Natural killer cell (primary cell): ENCODE data around the gene MOCS3. TPM values are rescaled to one million over a fixed set of nuclear protein-coding genes. Genes with fewer than 3 reads are reported as not detected.
A peak's percentile ranks its signal among the peaks of the same experiment; 100 is the strongest.

ENCODE experiments used
- ATAC-seq, 3 donors: fragments of 150-1000 bp in 2 of 3; fragments of 200-7000 bp in 1 of 3; cut with Tn5 transposase; 1 replicate in 1 of 3; 2 replicates in 2 of 3; pipeline ENCODE4 v1.10.0; 2021; ENCODE audit warnings: mild to moderate bottlenecking in 2 of 3, moderate library complexity in 2 of 3
- DNase-seq, 2 donors: peaks; one replicate each; pipeline versions ENCODE4 v3.0.0 to v3.0.0-alpha.2; 2013 to 2021; ENCODE audit warnings: mixed read lengths in 1 of 2
- H3K27ac ChIP-seq: one replicate; pipeline ENCODE4 v1.5.1; 2013; ENCODE audit warnings: mild to moderate bottlenecking, low read length
- H3K27me3 ChIP-seq: one replicate; pipeline ENCODE4 v1.6.1; 2013; ENCODE audit warnings: low read length; ENCODE audit not compliant: control insufficient read depth, insufficient read depth
- H3K36me3 ChIP-seq: one replicate; pipeline ENCODE4 v1.6.1; 2013; ENCODE audit warnings: low read length; ENCODE audit not compliant: control insufficient read depth, insufficient read depth
- H3K4me1 ChIP-seq: one replicate; pipeline ENCODE4 v1.6.1; 2013; ENCODE audit warnings: low read length; ENCODE audit not compliant: control insufficient read depth, insufficient read depth
- H3K4me3 ChIP-seq: one replicate; pipeline ENCODE4 v1.5.1; 2013; ENCODE audit warnings: low read length
- H3K9me3 ChIP-seq: one replicate; pipeline ENCODE4 v1.6.1; 2013; ENCODE audit warnings: low read length; ENCODE audit not compliant: control insufficient read depth, insufficient read depth
- H3K27ac Mint-ChIP-seq, 2 donors: one replicate each; pipeline ENCODE4 v1.8.0; 2022; ENCODE audit warnings: mild to moderate bottlenecking in 2 of 2, mixed read lengths in 2 of 2, moderate library complexity in 1 of 2
- H3K27me3 Mint-ChIP-seq, 2 donors: one replicate each; pipeline ENCODE4 v1.8.0; 2022; ENCODE audit warnings: low read depth in 2 of 2, mixed read lengths in 2 of 2
- H3K36me3 Mint-ChIP-seq: one replicate; pipeline ENCODE4 v1.8.0; 2022; ENCODE audit warnings: mixed read lengths
- H3K4me1 Mint-ChIP-seq, 2 donors: one replicate each; pipeline ENCODE4 v1.8.0; 2022; ENCODE audit warnings: mixed read lengths in 2 of 2
- H3K4me3 Mint-ChIP-seq: one replicate; pipeline ENCODE4 v1.8.0; 2022; ENCODE audit warnings: mild to moderate bottlenecking, moderate library complexity, mixed read lengths
- H3K9me3 Mint-ChIP-seq, 2 donors: one replicate each; pipeline ENCODE4 v1.8.0; 2022; ENCODE audit warnings: mixed read lengths in 2 of 2
- CTCF ChIP-seq: fragments of 200-600 bp; IDR thresholded peaks from one replicate; pipeline ENCODE4 v1.8.0; 2022; ENCODE audit warnings: antibody characterized with exemption
- WGBS: methylation state at CpG from one replicate; pipeline ENCODE4 v1.1.7; 2013; ENCODE audit warnings: missing lambda C conversion rate; ENCODE audit not compliant: insufficient coverage; 5-methylcytosine and 5-hydroxymethylcytosine counted together
- intact Hi-C: fragments of 100-400 bp; cut with micrococcal nuclease; formaldehyde crosslinking; loops from one replicate; pipeline ENCODE4 v1.14.2; 2022
- total RNA-seq, 4 donors: library from RNA; stranded (reverse); fragments of 120-200 nt in 1 of 4; gene quantifications; one replicate each; pipeline versions ENCODE4 v1.2.3 to v1.2.4, GENCODE V29; 2013 to 2022

MOCS3 gene
- total RNA-seq, 3 donors from 2014 or later (not counting 1 experiment from before 2014, with no cell fraction given), result 2.2 to 2.5 (median 2.3) TPM

- DNase-seq, result no peak
- Histone ChIP-seq H3K36me3 (peaks cover 27% of the 10 kb centered on the region), H3K27me3 (no peaks in the 10 kb centered on the region), H3K9me3 (no peaks in the 10 kb centered on the region), H3K27ac (no peak overlapping the region), H3K4me3 (no peak overlapping the region), H3K4me1 (peaks cover 27% of the 10 kb centered on the region)
- ATAC-seq, result no peak
- H3K27ac Mint-ChIP-seq, result peak overlapping the region; percentile 90 to 98
- TF ChIP-seq CTCF, result no peak
- H3K4me1 Mint-ChIP-seq, result peaks cover 53% of the 10 kb centered on the region in 2 donors
- H3K27me3 Mint-ChIP-seq, result no peaks in the 10 kb centered on the region
- intact Hi-C loops, result no loop called here
- H3K4me3 Mint-ChIP-seq, result peak overlapping the region; percentile 95
- H3K36me3 Mint-ChIP-seq, result no peaks in the 10 kb centered on the region
- 64% methylated on average over 4 of the region's 5 CpGs for WGBS
- H3K9me3 Mint-ChIP-seq, result no peaks in the 10 kb centered on the region
Observed at GRCh38 chr20:50928469-50928868, 30.1 kb upstream of the MOCS3 start.

- ATAC-seq, result peak; percentile 62 to 86 (median 66)
- WGBS, result 10% methylated on average over 12 of the region's 13 CpGs
- peak; percentile 83 to 97 for DNase-seq
- peaks cover 24% of the 10 kb centered on the region for H3K4me1 ChIP-seq
- Mint-ChIP-seq H3K9me3 (no peaks in the 10 kb centered on the region), H3K4me1 (peaks cover 45% of the 10 kb centered on the region in 2 donors), H3K27ac (peak overlapping the region; percentile 90 to 98), H3K27me3 (no peaks in the 10 kb centered on the region), H3K4me3 (peak overlapping the region; percentile 95), H3K36me3 (no peaks in the 10 kb centered on the region)
- intact Hi-C loops, result loop anchor here (1.0 kb wide), 1 partner anchor 135 kb away; no protein-coding TSS in a partner anchor
- H3K36me3 ChIP-seq, result peaks cover 31% of the 10 kb centered on the region
- TF ChIP-seq CTCF, result peak; percentile 91
- no peaks in the 10 kb centered on the region for H3K9me3 ChIP-seq
- H3K27ac ChIP-seq, result peak overlapping the region; percentile 34
- peak overlapping the region; percentile 70 for H3K4me3 ChIP-seq
- no peaks in the 10 kb centered on the region for H3K27me3 ChIP-seq
Observed at GRCh38 chr20:50929299-50930138, 29.1 kb upstream of the MOCS3 start.

- WGBS, result under 1% methylated on average over 76 of the region's 79 CpGs
- peaks cover 24% of the 10 kb centered on the region for H3K4me1 ChIP-seq
- DNase-seq (peak in 1 of 2 donors; percentile 22), ATAC-seq (peak in 2 of 3 donors; percentile 0 to 5)
- no peak for TF ChIP-seq CTCF
- Mint-ChIP-seq H3K27me3 (no peaks in the 10 kb centered on the region), H3K36me3 (no peaks in the 10 kb centered on the region), H3K27ac (peak overlapping the region; percentile 90 to 98), H3K4me3 (peak overlapping the region; percentile 95), H3K4me1 (peaks cover 38 to 39% of the 10 kb centered on the region in 2 donors), H3K9me3 (no peaks in the 10 kb centered on the region)
- H3K27me3 ChIP-seq, result no peaks in the 10 kb centered on the region
- H3K4me3 ChIP-seq, result peak overlapping the region; percentile 70
- intact Hi-C loops, result no loop called here
- H3K9me3 ChIP-seq, result no peaks in the 10 kb centered on the region
- H3K36me3 ChIP-seq, result peaks cover 36% of the 10 kb centered on the region
- H3K27ac ChIP-seq, result peak overlapping the region; percentile 100
Observed at GRCh38 chr20:50930139-50930975, 28.3 kb upstream of the MOCS3 start.
